ENCODE data around the gene FAS.

Gene FAS

GRCh38 chr10:88964360-88964759 is 26.2 kb upstream of the FAS start:
- H3K4me1 ChIP-seq, result no peaks in the 10 kb centered on the region
- no peak for DNase-seq
- TF ChIP-seq CTCF (IDR thresholded peaks at IDR 0.05; ENCODE audit: low read depth, low read length), result no peak

GRCh38 chr10:88964869-88965415 is 25.7 kb upstream of the FAS start:
- H3K4me1 ChIP-seq, result no peaks in the 10 kb centered on the region
- H3K27me3 ChIP-seq, result no peaks in the 10 kb centered on the region
- TF ChIP-seq CTCF (IDR thresholded peaks at IDR 0.05; ENCODE audit: low read depth, low read length), result no peak
- DNase-seq, result no peak
- no peaks in the 10 kb centered on the region for H3K36me3 ChIP-seq
- H3K9me3 ChIP-seq, result no peaks in the 10 kb centered on the region
- no peak overlapping the region for H3K4me3 ChIP-seq (ENCODE audit: low read depth, low read length)

More at GRCh38 chr10:88964360-88964759, 26.2 kb upstream of the FAS start:
- no peaks in the 10 kb centered on the region for H3K9me3 ChIP-seq
- H3K27me3 ChIP-seq, result no peaks in the 10 kb centered on the region
- no peaks in the 10 kb centered on the region for H3K36me3 ChIP-seq
- no peak overlapping the region for H3K4me3 ChIP-seq (ENCODE audit: low read depth, low read length)

GRCh38 chr10:88966797-88967196 is 23.8 kb upstream of the FAS start:
- no peaks in the 10 kb centered on the region for H3K27me3 ChIP-seq
- DNase-seq, result no peak
- H3K4me3 ChIP-seq (ENCODE audit: low read depth, low read length), result no peak overlapping the region
- no peaks in the 10 kb centered on the region for H3K9me3 ChIP-seq
- TF ChIP-seq CTCF (IDR thresholded peaks at IDR 0.05; ENCODE audit: low read depth, low read length), result no peak
- H3K36me3 ChIP-seq, result no peaks in the 10 kb centered on the region
- no peaks in the 10 kb centered on the region for H3K4me1 ChIP-seq

GRCh38 chr10:88968391-88968790 is 22.2 kb upstream of the FAS start:
- Histone ChIP-seq H3K36me3 (no peaks in the 10 kb centered on the region), H3K27me3 (no peaks in the 10 kb centered on the region), H3K9me3 (no peaks in the 10 kb centered on the region), H3K4me3 (ENCODE audit: low read depth, low read length) (no peak overlapping the region), H3K4me1 (no peaks in the 10 kb centered on the region)
- no peak for DNase-seq
- TF ChIP-seq CTCF (IDR thresholded peaks at IDR 0.05; ENCODE audit: low read depth, low read length), result no peak

GRCh38 chr10:88971221-88972061 is 19.2 kb upstream of the FAS start:
- Histone ChIP-seq H3K9me3 (no peaks in the 10 kb centered on the region), H3K4me1 (no peaks in the 10 kb centered on the region), H3K4me3 (ENCODE audit: low read depth, low read length) (no peak overlapping the region), H3K27me3 (no peaks in the 10 kb centered on the region), H3K36me3 (no peaks in the 10 kb centered on the region)
- no peak for DNase-seq
- TF ChIP-seq CTCF (IDR thresholded peaks at IDR 0.05; ENCODE audit: low read depth, low read length), result no peak

DNA sequence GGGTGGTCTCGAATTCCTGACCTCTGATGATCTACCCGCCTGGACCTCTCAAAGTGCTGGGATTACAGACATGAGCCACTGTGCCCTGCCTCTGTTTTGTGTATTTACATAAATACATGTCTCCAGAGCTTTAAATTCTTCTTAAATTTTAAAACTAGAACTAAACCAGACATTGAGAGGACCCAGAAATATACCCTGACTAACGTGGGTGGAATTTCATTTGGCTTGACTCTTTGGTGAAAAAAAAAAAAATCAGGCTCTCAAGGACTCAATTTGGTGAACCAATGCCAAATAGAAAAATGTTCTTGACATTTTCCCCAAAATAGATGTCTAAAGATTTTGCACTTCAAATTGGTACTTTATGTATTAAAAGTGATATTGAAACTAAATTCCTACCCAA is 16.6 kb upstream of the FAS start:
- DNase-seq, result no peak
- H3K4me1 ChIP-seq, result no peaks in the 10 kb centered on the region
- no peak overlapping the region for H3K4me3 ChIP-seq (ENCODE audit: low read depth, low read length)
- no peak for TF ChIP-seq CTCF (IDR thresholded peaks at IDR 0.05; ENCODE audit: low read depth, low read length)
- no peaks in the 10 kb centered on the region for H3K9me3 ChIP-seq
- H3K27me3 ChIP-seq, result no peaks in the 10 kb centered on the region
- no peaks in the 10 kb centered on the region for H3K36me3 ChIP-seq
